DMS114 treated with DMSO at 0.1 percent for 48 hours (cell line): ENCODE measurements around the gene CMKLR1.

Source experiments
- DNase-seq: peaks from one replicate; lab custom pipeline; 2025; ENCODE audit not compliant: unreplicated experiment; lab: John Stamatoyannopoulos, UW

CMKLR1 gene, protein sequence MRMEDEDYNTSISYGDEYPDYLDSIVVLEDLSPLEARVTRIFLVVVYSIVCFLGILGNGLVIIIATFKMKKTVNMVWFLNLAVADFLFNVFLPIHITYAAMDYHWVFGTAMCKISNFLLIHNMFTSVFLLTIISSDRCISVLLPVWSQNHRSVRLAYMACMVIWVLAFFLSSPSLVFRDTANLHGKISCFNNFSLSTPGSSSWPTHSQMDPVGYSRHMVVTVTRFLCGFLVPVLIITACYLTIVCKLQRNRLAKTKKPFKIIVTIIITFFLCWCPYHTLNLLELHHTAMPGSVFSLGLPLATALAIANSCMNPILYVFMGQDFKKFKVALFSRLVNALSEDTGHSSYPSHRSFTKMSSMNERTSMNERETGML

DNA sequence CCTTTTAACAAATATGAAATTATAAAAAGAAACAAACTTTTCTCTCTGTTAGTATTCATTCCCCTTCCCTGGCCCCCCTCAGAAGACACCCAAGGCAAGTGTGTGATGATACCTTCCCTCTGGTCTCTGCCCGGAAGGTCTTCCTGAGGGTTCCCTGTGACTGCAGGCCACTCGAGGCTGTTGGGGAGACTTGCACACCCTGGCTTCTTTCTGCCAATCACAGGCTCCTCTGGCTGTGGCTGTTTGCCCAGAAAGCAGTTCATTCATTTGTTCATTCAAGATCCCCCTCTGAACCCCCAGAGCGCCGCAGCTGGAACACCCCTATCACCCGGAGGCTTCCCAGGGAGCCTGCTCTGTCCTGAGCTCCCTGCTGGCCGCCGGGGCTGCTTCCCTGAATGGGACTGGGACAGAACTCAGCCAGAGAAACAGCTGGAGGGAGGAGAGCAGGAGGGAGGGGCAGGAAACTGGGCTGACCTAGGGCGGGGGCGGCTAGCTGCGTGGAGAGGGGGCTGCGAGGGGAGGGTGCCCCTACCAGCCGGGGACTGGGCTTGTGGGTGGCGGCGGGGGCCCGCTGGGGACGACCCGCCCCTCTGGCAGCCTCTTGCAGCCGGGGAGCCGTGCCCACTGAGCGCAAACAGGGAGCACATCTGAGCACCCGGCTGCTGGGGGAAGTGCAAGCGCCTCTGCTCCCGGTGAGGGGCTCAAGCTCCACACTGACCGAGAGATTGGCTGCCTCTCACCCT is at the start of gene CMKLR1:
CMKLR1 (minus strand) TSS at position 397 of the 743 bp plus-strand sequence. CDS start 45,720 bp downstream, outside the sequence.
- no peak for DNase-seq

DNA sequence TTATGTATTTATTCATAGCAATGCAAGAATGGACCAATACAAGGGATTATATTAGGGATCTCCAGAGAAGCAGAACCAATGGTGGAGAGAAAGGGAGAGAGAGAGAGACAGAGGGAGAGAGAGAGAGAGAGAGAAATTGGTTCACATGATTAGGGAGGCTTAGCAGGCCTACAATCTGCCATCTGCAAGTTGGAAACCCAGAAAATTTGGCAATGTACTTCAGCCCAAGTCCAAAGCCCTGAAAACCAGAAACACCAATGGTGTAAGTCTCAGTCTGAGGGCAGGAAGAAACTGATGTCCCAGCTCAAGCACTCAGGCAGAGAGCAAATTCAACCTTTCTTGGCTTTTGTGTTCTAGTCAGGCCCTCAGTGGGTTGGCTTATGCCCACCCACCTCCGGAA is 48.7 kb upstream of the CMKLR1 start:
- DNase-seq, result no peak

DNA sequence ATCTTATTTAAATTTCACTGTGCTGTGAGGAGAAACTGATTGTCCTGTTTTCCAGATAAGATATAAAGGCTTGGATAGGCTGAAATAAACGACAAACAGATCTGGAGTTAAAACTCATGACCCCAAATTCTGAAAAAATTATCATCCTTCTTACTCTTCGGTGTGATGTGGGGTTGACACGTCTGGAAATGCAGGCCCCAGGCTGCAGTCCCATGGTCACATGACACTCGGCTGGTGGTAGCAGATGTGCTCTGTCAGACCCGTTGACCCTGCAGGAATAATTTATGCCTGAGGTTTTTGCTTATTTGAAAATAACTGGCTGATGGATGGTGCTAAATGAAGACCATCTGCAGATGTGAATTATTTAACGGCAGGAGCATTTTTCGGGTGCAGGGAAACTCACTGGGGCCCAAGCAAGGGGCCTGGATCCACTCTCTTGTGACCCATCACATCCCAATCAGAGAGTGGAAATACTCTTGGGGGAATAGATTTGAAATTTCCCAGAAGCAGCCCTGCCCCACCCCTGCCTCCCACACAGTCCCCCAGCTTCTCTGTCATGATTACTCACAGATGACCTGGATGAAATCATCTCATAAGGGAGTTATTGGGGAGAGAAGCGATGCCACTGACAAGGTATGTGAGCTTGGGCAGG is 47.7 kb upstream of the CMKLR1 start:
- DNase-seq, result no peak

DNA sequence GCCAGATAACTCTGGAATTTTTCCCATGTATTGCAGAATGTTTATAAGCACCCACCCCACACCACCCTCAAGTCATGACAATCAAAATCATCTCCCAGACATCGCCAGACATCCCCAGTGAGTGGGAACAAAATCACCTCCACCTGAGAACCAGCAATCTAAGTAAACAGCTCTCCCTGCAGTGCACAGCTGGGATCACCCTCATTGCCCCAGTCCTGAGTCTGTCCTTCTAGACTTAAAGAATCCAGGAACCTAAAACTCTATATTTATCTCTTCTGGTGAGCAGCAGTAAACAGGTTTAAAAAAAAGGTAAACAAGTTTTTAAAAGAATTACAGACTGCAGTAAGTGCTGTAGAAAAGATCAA is 43.3 kb upstream of the CMKLR1 start:
- DNase-seq, result no peak

DNA sequence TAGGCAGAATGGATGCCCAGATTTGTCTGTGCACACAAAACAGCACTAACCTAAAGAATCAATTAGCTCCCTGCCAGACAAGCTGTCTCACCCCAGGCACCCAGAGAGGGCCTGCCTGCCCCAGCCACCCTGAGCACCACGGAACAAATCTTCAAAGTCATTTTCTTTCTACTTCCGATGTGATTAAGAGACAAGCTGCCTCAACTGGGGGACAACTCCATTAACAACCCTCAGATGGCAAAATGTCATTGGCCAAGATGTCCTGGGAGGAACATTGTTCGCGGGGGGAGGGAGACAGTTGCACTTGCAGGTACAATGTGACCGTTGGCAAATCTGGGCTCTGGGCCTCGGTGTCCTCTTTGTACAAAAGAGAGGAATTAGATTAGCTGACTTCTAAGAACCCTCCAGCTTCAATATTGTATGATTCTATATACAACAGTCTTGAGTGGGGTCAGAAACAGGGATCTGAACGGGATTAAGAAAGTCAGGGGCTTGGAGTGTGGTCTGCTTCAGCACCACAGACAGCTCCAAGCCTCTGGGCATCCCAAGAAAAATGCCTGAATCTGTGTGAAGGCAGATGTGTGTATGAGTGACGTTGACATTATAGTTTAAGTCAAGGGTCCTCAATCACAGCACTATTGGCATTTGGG is 42.8 kb upstream of the CMKLR1 start:
- no peak for DNase-seq

DNA sequence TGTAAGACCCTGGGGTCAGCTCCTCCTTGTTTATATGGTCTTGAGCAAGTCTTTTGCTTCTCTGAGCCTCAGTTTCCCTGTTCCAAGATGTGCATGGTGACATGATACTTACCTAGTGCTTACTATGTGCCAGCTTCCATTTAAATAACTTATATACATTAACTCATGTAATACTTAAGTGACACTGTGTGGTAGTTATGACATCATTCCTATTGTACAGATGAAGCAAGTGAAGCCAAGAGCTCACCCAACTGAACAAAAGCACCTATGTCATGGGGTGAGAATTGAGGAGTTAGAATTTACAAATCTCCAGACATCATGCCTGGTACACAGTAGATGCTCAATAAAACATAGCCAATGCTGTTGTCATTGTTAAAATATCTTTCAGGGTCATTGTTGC is 41.3 kb upstream of the CMKLR1 start:
- no peak for DNase-seq

DNA sequence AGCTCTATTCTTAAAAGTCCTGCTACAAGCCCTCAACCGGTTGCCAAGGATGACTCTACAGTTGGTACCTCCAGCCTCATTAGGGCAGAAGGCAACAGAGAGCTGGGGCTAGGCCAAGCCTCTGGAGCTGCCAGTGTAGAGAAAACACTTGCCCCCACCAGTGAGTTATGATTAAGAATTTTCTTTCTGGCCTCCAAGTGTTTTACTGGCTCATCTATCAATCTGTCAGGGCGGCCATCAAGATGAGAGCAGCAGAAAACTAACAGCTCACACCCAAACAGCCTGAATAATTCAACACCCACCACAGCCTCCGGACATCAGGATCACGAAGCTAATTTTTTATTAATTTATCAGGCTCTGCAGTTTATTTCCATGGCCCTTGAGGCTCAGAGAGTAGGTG is 40.7 kb upstream of the CMKLR1 start:
- no peak for DNase-seq

DNA sequence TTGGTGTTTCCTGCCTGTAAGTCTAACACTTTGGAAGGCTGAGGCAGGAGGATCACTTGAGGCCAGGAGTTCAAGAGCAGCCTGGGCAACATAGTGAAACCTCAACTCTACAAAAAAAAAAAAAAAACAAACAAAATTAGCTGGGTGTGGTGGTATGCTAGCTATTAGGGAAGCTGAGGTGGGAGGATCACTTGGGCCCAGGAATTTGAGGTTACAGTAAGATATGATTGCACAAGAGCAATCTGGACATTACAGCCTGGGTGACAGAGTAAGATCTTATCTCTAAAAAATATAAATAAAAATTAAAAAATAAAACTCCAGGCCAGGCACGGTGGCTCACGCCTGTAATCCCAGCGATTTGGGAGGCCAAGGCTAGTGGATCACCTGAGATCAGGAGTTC is 39.8 kb upstream of the CMKLR1 start:
- DNase-seq, result no peak

DNA sequence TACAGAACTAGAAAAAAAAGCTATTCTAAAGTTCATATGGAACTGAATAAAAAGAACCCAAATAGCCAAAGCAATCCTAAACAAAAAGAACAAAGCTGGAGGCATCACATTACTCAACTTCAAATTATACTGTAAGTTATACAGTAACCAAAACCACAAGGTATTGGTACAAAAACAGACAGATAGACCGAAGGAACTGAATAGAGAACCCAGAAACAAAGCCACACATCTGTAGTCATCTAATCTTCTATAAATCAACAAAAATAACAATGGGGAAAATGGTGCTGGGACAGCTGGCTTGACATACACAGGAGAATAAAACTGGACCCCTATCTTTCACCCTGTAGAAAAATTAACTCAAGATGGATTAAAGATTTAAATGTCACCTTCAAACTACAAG is 38.1 kb upstream of the CMKLR1 start:
- DNase-seq, result no peak

DNA sequence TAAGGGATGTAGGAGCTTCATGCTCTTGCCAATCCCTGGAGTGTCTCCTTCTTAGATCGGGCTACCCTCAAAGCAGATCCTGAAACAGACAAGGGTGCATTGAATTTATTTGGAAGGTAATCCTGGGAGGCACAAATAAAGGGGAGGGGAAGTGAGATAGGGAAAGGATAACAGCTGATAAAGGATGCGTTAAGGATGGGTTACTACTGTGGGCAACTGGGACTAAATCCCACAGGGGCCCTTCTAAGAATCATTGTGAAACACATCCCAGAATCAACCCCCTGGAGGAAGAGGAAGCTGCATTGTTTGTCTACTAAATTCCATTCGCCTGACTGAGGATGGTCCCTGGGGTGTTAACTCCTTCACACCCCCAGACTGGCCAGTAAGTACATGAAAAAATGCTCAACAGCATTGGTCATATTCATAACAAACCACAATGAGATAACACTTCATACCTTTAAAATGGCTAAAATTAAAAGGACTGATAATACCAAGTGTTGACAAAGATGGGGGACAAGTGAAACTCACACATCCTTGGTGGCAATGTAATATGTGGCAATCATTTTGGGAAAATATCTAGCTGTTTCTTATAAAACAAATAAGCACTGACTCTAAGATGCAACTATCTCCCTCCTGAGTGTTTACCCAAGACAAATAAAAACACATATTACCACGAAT is 37.0 kb upstream of the CMKLR1 start:
- no peak for DNase-seq

DNA sequence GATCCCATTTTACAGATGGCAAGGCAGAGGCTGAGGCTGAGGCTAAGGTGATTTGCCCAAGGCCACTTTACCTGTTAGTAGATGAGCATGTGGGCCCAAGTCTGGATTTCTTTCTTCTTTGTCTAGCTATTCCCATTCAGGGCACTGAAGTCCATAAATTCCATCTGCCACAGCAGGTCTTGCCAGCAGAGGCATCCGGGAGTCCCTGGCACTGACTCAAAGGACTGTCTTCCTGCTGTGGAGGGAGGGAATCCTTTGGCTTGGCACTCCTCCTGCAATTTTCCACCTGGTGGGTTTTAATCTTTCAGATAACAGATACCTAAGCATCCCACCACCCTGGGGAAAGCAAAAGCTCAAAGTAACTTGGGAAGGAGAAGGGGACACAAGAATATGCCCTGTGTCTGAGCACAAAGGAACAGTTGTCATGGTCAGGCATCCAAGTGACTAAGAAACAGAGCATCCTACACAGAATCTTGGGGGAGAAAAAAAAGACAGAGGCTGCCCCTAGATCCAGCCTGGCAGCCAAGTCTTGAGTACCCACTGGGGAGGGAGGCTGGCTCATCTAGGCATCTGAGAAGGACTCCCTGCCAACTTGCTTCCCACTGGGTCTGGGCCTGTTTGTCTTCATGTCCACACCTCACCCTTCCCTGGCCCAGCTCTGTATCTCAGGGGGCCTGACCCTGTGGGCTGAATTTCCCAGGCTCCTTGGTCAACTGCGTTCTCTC is 35.6 kb upstream of the CMKLR1 start:
- no peak for DNase-seq

DNA sequence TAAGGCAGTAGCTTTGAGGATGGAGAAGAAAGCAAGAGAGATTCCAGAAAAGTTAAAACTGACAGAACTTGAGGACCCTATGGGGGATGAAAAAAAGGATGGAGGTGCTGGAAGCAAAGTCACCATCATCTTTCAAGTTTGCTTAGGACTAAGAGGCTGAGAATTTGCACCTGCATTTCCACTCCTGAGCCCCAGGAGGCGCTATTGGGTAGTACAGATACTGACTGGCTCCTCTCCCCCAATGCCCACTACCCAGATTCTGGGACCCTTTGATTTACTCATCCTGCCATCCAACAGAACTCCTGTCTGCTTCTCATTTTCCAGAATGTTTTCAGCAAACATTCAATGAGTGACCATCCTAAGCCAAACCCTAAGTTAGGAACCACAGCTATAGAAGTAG is 34.0 kb upstream of the CMKLR1 start:
- DNase-seq, result no peak

DNA sequence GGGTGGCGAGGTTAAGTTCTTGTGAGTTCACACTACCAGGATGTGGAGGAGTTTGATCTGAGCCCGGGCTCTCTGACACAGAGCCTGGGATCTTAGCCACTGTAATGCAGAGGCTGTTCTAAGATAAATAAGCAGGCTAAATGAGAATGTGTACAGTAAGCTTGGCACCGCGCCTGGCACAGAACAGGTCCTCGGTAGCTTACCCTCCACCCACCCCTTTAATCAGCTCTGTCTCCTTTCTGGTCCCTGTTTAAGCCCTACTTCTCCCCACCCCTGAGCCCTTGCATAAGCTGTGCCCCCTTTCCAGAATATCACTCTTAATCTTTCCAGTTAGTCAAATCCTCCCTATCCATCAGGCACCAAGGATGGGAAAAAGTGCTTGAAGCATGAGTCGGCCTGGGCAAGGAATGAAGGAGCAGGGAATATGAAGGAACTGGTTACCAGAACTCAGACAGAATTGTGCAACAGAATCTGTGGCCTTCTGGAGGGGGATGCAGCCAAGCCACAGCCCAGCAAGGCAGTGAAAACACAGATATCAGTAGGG is 32.8 kb upstream of the CMKLR1 start:
- DNase-seq, result no peak

DNA sequence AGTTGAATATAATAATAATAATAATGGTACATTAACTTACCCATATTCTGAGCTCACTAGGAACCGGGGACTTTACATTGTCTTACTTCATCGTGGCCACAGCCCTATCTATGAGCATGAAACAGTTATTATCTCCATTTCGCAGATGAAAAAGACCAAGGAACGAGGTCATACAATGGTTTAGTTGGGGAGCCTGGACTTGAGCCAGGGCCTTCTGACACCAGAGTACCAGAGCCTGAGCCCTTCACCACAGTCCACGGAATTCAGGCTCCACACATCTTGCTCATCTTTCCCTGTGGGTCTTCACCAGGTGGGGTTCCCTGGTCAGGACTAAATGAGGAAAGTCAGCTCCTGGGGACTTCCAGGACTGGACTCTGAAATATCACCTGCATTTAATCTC is 31.3 kb upstream of the CMKLR1 start:
- DNase-seq, result no peak

DNA sequence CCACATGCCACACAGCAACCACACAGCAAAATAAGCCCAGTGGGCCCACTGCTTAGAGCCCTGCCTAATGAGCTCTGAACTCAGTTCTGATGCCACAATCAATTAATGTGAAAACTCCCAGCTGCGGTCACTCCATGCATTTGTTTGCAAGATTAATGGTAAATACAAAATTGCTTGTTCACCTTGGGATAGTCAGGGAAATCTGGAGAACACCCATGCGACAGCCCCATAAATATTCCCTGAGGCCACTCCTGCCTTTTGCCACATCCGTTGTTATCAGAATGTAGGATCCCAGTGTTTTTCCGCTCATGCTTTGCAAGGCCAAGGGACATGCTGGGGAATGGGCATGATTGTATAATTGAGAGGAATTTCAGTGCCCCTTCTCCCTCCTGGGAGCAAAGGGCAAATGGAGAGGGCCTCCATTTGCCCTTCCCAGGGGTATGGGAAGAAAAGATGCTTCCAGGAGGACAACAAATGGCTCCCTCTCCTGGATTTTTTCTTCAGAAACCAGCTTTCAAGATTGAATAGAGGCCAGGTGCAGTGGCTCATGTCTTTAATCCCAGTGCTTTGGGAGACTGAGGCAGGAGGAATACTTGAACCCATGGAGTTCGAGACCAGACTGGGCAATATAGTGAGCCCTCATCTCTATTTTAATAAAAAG is 30.8 kb upstream of the CMKLR1 start:
- DNase-seq, result no peak

DNA sequence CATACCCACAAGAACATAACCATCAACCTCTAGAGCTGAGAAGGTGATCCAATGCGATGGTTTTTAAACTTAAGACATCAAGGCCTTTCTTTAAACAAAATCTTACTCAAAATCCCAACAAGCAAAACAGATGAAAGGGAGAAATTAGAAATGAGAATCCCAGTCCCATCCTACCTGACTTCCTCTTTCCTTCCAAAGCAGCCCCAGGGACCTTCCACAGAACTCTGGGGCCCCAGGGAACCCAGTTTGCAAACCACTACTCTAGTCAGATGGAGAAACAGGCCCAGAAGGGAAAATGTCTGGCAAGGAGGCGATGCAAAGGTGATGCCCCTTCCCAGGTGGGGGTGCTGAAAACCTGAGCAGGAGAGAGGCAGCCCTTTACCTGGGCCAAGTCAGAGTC is 29.0 kb upstream of the CMKLR1 start:
- DNase-seq, result no peak

DNA sequence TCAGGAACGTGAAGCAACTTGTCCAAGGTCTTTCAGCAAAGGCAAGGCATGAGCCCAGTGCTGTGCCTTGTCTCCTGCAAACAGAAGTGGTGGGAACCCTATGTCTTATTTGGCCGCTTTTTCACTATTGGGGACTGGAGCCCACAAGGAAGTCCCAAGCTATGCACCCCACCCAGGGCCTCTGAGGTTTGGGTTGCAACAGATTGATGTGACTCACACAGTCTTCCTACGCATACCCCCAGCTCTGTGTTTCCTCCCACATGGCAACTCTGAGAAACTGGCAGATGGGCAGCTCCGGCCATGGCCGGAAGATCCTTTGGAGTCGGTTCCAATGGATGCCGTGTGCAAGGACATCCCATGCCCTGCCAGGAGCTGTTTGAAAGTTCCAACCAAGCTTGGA is 28.3 kb upstream of the CMKLR1 start:
- DNase-seq, result no peak

DNA sequence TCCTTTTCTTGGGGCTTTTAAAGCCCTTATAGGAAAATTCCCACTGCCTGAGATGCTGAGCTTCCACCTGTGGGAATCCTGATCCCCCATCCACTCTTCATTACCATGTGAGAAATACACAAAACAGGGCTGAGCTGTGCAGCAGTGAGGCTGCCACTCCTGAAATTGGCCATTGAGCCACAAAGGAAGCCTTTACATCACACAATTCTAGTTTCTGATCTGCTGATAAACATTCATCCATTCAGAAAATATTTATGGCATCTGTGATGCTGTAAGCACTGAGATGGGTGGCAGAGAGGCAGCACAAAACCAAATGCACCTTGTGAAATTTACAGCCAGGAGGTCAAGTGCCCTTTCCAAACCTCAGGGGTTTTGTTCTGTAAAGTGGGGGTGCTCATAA is 26.2 kb upstream of the CMKLR1 start:
- no peak for DNase-seq

DNA sequence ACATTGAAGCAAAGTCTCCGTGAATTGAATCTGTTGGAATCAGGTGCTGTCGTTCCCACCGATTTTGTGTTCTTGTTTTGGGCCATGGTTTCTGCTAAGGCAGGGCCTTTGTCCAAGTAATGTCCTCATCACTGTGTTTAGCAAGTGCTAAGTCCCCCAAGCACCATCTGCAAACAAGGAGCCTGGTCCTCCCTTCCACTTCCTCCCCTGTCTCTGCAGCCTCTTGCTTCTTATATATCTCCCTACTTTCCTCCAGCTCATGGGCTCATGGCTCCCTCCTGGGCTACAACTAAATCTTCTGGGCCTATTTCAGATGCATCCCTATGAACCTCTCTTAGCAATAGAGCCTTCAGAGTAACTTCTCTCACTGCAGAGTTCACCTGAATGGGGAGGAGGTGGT is 25.8 kb upstream of the CMKLR1 start:
- no peak for DNase-seq

DNA sequence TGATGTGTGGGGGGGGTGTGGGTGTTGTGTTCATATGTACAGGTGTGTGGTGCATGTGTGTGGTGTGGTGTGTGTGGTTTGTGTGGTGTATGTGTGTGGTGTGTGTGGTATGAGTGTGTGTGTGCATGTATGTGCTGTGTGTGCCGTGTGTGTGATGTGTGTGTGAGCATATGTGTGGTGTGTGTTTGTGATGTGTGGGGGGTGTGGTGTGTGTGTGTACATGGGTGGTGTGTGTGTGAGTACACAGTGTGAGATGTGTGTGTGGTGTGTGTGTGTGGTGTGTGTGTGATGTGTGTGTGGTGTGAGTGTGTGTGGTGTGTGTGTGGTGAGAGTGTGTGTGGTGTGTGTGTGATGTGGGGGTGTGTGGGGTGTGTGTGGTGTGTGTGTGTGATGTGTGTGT is 24.5 kb upstream of the CMKLR1 start:
- DNase-seq, result no peak
